GM19395 (cell line): Measurements from ENCODE around the gene ZNF598.
"Not testable (repeated sequence)": the region's sequence is repeated elsewhere in the genome, so short reads cannot be mapped to it uniquely, and the experiment has no call there.

Experiments used
- ATAC-seq: cut with Tn5 transposase; IDR thresholded peaks from one replicate; pipeline ENCODE4 v1.9.1; 2021; ENCODE audit warnings: mild to moderate bottlenecking, moderate library complexity; ENCODE audit not compliant: unreplicated experiment

Gene ZNF598

DNA sequence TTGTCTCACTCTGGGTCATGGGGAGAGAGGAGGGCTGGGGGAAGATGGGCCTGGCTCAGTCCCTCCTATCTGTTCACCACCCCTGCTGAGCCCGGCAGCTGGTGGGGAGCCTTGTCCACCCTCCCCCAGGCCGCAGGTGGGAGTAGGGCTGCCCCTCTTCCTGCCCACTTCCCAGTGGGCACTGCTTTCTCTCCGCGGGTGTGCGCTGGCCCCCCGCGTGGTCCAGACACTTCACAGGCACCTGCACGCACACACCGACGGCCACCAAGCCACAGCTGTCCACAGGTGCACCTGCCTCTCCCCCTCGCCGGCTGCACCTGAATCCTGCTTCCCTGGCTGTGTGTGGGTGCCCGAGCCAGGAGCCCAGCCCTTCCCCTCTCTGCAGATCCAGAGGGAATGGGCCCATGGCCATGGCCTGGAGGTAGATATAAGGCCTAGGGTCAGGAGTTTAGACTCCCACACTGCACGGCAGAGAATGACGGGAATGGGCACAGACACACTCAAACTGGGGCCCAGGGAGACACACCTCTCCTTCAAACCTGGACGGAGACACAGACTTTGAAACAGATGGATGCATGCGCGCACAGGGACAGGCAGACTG, 19.1 kb upstream of the ZNF598 start:
- no peak for ATAC-seq

DNA sequence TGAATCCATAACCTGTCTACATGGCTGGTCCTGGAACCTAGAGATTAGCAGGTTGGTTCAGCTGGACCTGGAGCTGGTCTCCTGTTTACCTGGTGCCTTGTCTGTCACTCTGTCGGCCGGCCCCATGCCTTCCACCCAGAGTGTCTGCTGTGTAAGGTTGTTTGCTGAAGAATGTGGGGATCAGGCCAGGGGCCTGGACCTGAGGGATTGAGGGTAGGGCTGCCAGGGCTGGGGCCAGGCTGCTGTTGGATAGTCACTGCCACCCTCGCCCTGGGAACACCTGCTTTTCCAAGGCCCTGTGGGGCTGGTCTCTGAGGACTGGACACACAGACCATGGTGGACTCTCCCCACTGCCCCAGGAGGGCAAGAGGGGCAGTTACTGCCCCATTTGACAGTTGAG, 18.5 kb upstream of the ZNF598 start:
- no peak for ATAC-seq

DNA sequence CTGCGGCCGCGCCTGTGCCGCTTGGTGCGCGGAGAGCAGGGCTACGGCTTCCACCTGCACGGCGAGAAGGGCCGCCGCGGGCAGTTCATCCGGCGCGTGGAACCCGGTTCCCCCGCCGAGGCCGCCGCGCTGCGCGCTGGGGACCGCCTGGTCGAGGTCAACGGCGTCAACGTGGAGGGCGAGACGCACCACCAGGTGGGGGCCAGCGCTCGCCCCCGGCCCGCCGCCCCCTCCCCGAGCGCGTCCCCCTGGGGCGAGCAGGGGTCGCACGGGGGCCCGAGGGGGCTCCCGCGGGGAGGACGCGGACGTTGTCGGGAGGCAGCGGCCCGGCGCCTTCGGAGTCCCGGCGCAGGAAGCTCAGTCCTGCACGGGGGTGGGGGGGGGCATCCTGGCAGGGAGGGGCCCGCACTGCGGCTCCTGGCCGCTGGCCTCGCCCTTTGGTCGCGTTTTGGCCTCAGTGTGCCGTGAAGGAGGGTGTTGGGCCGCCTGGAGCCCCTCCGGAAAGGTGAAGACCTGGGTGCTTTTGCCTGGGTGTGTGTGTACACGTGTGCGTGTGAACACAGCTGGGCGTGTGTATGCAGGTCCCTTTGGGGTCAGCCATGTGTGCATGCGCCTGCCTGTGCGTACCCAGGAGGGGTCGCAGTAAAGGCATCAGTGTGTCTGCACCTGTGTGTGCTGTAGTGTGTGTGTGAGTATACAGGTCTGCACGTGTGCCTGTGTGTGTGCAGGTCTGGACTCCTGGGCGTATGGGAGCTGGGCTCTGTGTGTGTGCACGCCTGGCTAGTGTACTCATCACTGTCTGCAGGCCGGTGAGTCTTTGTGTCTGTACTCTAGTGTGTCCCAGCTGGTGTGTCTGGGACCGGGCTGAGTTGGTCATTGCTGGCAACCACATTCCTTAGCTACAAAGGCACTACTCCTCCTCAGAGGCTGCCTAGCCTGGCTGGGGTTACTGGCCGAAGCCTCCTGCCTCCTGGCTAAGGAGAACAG, 17.7 kb upstream of the ZNF598 start:
- no peak for ATAC-seq

DNA sequence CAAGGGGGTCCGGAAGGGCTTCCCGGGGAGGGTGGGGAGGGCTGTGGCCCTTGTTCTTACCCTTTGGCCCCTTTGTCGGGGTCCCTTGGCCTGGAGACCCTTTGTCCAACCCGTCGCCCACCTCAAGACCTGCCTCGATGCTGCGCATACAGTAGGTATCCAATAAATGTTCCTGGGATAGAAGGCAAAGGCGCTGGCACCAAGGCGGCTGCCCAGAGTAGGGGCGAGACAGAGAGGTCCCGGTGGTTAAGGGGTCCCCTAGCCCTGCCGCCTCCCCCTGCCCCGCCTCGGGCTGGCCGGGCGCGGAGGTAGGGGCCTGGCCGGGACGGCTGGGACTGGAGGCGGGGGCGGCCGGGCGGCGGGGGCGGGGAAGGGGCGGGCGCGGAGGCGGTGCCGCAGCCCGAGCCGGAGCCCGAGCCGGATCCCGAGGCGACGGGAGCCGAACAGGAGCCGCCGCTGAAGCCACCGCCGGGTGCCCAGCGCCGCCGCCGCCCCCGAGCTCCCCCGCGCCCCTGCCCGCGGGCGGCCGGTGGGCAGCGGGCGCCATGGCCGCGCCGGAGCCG, 16.9 kb upstream of the ZNF598 start, which contains the start of gene NHERF2:
Gene NHERF2 (plus strand): TSS at position 442 of the 563 bp plus-strand sequence. CDS start 104 bp downstream, at position 546.
- no peak for ATAC-seq

GRCh38 chr16:2025878-2026460, 16.3 kb upstream of the ZNF598 start:
- ATAC-seq: no peak

DNA sequence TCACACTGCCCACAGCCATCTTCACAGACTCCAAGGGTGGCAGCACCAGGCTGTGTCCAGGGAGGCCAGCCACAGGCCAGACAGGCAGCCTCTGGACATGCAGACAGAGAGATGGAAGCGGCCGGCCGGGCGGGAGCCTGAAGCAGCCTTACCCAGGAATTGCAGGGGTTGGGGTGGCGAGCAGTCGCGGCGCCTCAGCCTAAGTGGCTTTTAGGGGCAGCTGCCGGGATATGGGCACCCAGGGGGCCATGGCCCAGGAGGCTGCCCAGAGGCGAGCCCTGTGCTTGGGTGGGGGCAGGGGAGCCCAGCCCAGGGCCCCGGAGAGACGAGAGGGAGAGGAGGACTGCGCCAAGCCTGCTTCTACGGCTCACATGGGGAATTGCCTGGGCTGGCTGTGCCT, 15.6 kb upstream of the ZNF598 start:
- ATAC-seq: no peak

DNA sequence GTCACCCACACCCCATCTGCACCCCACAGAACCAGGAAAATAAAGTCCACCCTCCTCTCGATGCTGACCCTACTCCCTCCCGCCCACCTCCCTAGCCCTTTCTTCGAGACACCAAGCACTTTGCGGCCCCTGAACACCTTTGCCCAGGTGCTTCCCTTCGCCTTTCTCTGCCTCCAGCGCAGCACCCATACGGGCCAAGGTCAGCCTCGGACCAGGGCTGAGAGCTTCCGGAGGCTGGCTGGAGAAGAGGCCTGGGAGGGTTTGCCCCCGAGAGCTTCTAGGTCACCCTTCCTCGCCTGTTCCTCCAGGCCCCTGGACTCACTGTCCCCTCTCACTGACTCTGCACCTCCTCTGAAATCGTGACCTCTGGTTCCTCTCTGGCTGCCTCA, 14.4 kb upstream of the ZNF598 start:
- no peak for ATAC-seq

DNA sequence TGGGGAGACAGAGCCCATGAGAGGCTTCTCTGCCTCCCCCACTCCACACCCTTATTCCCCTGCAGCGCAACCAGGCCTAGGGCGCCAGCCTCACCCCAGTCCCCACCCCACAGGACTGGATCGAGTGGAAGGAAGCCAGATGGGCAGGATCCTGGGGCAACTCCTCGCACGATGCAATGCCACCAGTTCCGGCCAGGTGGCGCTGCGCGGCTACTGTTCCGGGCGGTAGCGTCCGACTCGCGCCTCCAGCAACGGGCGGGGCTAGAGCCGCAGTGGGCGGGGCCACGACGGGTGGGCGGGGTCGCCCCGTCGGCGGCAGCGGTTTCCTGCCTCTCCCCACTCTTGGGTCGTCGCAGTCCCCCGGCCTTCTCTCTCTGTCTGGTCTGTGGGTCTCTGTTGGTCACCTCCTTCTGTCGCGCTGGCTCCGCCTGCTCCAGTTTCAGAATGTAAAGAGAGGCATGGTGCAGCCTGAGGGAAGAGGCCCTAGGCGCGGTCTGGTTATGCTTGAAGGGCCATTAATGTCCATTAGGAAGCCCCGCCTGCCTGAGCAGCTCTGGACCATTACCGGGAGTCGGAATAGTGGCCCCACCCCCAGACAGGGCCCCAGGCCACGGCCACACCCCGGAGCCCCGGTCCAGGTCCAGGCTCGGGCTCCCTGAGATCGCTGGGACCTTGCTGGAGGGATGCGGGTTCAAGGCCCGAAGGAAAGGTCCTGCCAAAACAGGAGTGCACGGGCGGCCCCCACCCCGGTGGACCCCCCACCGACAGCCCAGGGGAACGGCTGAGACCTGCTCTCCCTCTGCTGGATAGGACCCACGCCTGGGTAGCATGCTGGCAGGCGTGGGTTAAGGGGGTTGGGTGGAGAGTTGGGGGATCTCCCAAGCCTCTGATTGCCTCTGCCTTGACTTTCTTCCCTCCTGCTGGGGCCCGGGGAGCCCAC, 13.7 kb upstream of the ZNF598 start:
- ATAC-seq: peak; percentile 80

- ATAC-seq: peak; percentile 12
These were observed 13.1 kb upstream of the ZNF598 start for GRCh38 chr16:2022723-2023091.

- ATAC-seq: no peak
These were observed 10.6 kb upstream of the ZNF598 start for GRCh38 chr16:2019921-2020831.

DNA sequence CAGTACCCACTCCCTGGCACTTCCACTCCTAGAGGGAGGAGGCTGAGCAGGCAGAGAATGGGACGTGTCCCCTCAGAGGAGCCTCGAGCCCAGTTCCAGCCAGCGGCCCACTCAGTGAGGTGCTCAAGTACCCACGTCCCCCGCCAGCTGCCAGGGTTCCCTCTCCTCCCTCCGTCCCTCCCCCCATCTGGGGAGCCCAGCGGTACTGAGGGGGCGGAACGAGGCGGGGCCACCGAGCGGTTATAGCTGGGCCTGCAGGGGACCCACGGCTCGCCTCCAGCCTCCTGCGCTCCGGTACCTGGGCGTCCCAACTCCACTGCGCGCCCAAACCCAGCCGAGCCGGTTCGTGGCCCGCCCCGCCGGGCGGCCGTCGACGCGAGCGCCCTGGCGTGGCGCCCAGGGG, 9.9 kb upstream of the ZNF598 start, which contains the start of gene NPW:
Gene NPW (plus strand): TSS at position 268 of the 403 bp plus-strand sequence.
- no peak for ATAC-seq

- no peak for ATAC-seq
These were observed 6.8 kb upstream of the ZNF598 start for GRCh38 chr16:2016407-2016922.

- ATAC-seq: no peak
These were observed 6.3 kb upstream of the ZNF598 start for GRCh38 chr16:2015947-2016208.

GRCh38 chr16:2015117-2015946, 5.7 kb upstream of the ZNF598 start:
- ATAC-seq: no peak

DNA sequence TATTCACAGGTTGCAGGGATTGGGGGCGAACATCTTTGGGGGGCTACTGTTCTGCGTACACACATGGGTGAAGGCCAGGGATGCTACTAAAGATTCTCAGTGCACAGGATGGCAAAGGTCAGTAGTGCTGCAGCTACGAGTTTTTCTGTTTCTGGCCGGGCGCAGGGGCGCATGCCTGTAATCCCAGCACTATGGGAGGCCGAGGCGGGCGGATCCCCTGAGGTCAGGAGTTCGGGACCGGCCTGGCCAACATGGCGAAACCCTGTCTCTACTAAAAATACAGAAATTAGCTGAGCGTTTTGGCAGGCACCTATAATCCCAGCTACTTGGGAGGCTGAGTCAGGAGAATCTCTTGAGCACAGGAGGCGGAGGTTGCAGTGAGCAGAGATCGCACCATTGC, 3.9 kb upstream of the ZNF598 start:
- no peak for ATAC-seq

DNA sequence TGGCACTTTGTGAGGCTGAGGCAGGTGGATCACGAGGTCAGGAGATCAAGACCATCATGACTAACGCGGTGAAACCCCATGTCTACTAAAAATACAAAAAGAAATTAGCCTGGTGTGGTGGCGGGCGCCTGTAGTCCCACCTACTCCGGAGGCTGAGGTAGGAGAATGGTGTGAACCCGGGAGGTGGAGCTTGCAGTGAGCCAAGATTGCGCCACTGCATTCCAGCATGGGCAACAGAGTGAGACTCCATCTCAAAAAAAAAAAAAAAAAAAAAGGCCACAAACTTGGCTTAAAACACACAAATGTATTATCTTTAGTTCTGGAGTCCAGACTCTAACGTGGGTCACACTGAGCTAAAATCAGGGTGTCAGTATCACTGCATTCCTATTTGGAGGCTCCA, 2.1 kb upstream of the ZNF598 start:
- ATAC-seq: not testable (repeated sequence)

DNA sequence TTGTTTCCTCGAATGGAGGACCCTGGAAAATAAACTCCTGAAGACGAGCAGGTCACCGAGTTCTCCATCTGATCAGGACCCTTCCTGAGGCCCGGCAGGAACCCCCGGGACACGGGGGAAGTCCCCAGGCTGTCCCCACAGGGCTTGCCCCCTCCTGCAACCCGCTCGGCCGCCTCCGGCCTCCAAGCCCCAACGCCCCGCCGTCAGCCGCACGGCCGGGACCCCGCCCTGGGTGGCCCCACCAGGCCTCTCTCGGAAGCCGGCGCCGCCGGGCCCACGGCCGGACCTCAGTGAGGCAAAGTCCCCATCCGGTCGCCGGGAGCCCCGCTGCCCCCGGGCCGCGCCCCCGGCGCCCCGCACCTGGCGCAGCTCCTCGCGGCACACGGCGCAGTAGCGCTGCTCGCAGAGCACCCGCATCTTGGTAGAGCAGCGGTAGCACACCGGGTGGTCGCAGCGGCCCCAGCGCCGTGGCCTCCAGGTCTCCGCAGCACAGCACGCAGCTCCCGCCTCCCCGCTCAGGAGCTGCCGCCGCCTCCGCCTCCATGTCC, 383 bp downstream of the ZNF598 start:
- peak; percentile 47 for ATAC-seq

- ATAC-seq: no peak
These were observed 924 bp downstream of the ZNF598 start for GRCh38 chr16:2008631-2009163.
